ENCODE data around the gene AQP12B. TPM values are rescaled to one million over a fixed set of nuclear protein-coding genes. Genes with fewer than 3 reads are reported as not detected.
A peak's percentile ranks its signal among the peaks of the same experiment; 100 is the strongest.

Gene AQP12B
- total RNA-seq, 3 donors from 2014 or later (not counting 1 experiment from before 2014, with no cell fraction given), result not detected

- Mint-ChIP-seq H3K27ac (no peak overlapping the region), H3K4me3 (no peak overlapping the region), H3K4me1 (peaks cover 5 to 21% of the 10 kb centered on the region in 2 donors), H3K9me3 (no peaks in the 10 kb centered on the region), H3K27me3 (ENCODE audit: low read depth in 2 of 2) (peaks cover 7 to 12% of the 10 kb centered on the region in 2 donors), H3K36me3 (no peaks in the 10 kb centered on the region)
- H3K27me3 ChIP-seq (ENCODE audit: control insufficient read depth, insufficient read depth, low read length), result no peaks in the 10 kb centered on the region
- intact Hi-C loops (cut with micrococcal nuclease), result no loop called here
- DNase-seq (no peak), ATAC-seq (peak in 1 of 3 donors; percentile 63)
- peaks cover 6% of the 10 kb centered on the region for H3K4me1 ChIP-seq (ENCODE audit: control insufficient read depth, insufficient read depth, low read length)
- no peak overlapping the region for H3K4me3 ChIP-seq (ENCODE audit: low read length)
- no peaks in the 10 kb centered on the region for H3K36me3 ChIP-seq (ENCODE audit: control insufficient read depth, insufficient read depth, low read length)
- no peak overlapping the region for H3K27ac ChIP-seq (ENCODE audit: low read length)
- WGBS (ENCODE audit: insufficient coverage), result 60% methylated on average over 8 of the region's 8 CpGs
- H3K9me3 ChIP-seq (ENCODE audit: control insufficient read depth, insufficient read depth, low read length), result no peaks in the 10 kb centered on the region
- TF ChIP-seq CTCF (IDR thresholded peaks at IDR 0.05), result no peak
Observed at GRCh38 chr2:240644859-240645301, 37.8 kb downstream of the AQP12B start.

GRCh38 chr2:240644171-240644651, 38.5 kb downstream of the AQP12B start:
- Mint-ChIP-seq H3K27me3 (ENCODE audit: low read depth in 2 of 2) (peaks cover under 1 to 7% of the 10 kb centered on the region in 2 donors), H3K27ac (no peak overlapping the region), H3K4me3 (no peak overlapping the region), H3K9me3 (no peaks in the 10 kb centered on the region), H3K4me1 (peaks cover 5 to 21% of the 10 kb centered on the region in 2 donors), H3K36me3 (no peaks in the 10 kb centered on the region)
- Histone ChIP-seq H3K9me3 (ENCODE audit: control insufficient read depth, insufficient read depth, low read length) (no peaks in the 10 kb centered on the region), H3K4me1 (ENCODE audit: control insufficient read depth, insufficient read depth, low read length) (peaks cover 6% of the 10 kb centered on the region), H3K36me3 (ENCODE audit: control insufficient read depth, insufficient read depth, low read length) (no peaks in the 10 kb centered on the region), H3K27ac (ENCODE audit: low read length) (no peak overlapping the region), H3K4me3 (ENCODE audit: low read length) (no peak overlapping the region), H3K27me3 (ENCODE audit: control insufficient read depth, insufficient read depth, low read length) (no peaks in the 10 kb centered on the region)
- no peak for TF ChIP-seq CTCF (IDR thresholded peaks at IDR 0.05)
- no peak for ATAC-seq
- no peak for DNase-seq
- intact Hi-C loops (cut with micrococcal nuclease), result no loop called here
- 85% methylated on average over 14 of the region's 14 CpGs for WGBS (ENCODE audit: insufficient coverage)

GRCh38 chr2:240643811-240644150, 38.9 kb downstream of the AQP12B start:
- Mint-ChIP-seq H3K27me3 (ENCODE audit: low read depth in 2 of 2) (peaks cover 0 to 5% of the 10 kb centered on the region in 2 donors), H3K4me3 (no peak overlapping the region), H3K4me1 (peaks cover 5 to 21% of the 10 kb centered on the region in 2 donors), H3K27ac (no peak overlapping the region), H3K36me3 (no peaks in the 10 kb centered on the region), H3K9me3 (no peaks in the 10 kb centered on the region)
- WGBS (ENCODE audit: insufficient coverage), result 89% methylated on average over 15 of the region's 15 CpGs
- no peak for ATAC-seq
- DNase-seq, result no peak
- H3K4me1 ChIP-seq (ENCODE audit: control insufficient read depth, insufficient read depth, low read length), result peaks cover 6% of the 10 kb centered on the region
- no peaks in the 10 kb centered on the region for H3K27me3 ChIP-seq (ENCODE audit: control insufficient read depth, insufficient read depth, low read length)
- no peaks in the 10 kb centered on the region for H3K36me3 ChIP-seq (ENCODE audit: control insufficient read depth, insufficient read depth, low read length)
- intact Hi-C loops (cut with micrococcal nuclease), result no loop called here
- H3K9me3 ChIP-seq (ENCODE audit: control insufficient read depth, insufficient read depth, low read length), result no peaks in the 10 kb centered on the region
- no peak overlapping the region for H3K4me3 ChIP-seq (ENCODE audit: low read length)
- no peak for TF ChIP-seq CTCF (IDR thresholded peaks at IDR 0.05)
- H3K27ac ChIP-seq (ENCODE audit: low read length), result no peak overlapping the region

Measured in natural killer cell (primary cell).